ENCODE data around the gene POLDIP2. TPM values are rescaled to one million over a fixed set of nuclear protein-coding genes. Genes with fewer than 3 reads are reported as not detected.

Gene POLDIP2
- total RNA-seq, 1 donor from 2014 or later: 57.2 TPM

DNA sequence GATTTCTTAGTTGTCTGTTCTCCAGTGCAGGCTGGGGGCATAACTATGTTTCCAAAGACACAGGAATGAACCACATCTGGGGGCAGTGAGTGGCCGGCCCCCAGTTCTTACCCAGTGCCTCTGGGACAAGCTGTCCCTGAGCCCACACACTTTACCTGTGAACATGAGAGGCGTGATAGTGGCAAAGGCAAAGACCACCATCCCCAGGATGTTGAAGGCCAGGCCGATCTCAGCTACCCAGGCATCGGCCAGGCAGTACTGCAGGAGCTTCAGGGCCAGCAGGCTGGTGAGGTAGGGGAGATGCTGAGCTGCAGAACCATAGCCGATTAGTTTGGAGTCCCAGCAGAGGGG is 47.1 kb upstream of the POLDIP2 start:
- no peak for TF ChIP-seq CTCF (IDR thresholded peaks at IDR 0.05; ENCODE audit: unreplicated experiment)
- Mint-ChIP-seq H3K27me3 (ENCODE audit: unreplicated experiment) (peaks cover 9% of the 10 kb centered on the region), H3K36me3 (ENCODE audit: low read depth, unreplicated experiment) (peaks cover 3% of the 10 kb centered on the region), H3K9me3 (ENCODE audit: unreplicated experiment) (no peaks in the 10 kb centered on the region), H3K4me3 (ENCODE audit: unreplicated experiment) (no peak overlapping the region), H3K4me1 (ENCODE audit: unreplicated experiment) (peaks cover 43% of the 10 kb centered on the region), H3K27ac (ENCODE audit: unreplicated experiment) (peak overlapping the region; percentile 18)
- no peak for DNase-seq (ENCODE audit: low spot score)

DNA sequence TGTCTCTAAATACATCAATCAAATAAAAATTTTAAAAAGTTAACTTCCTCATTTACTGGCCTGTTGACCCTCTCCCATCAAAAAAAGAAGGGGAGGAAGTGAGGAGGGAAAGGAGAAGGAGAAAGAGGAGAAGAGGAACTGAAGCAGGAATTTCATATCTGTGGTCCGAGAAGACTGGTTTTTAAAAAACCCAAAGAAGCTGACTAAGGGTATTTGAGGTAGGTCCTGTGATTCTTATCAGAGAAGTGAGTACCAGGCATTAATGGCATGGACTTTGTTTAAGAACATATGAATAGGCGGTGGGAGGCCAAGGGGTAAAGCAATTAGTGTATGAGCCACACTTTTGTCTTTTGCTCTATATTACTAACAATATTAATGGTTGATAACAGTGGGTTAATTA is 46.7 kb upstream of the POLDIP2 start:
- Mint-ChIP-seq H3K4me1 (ENCODE audit: unreplicated experiment) (peaks cover 43% of the 10 kb centered on the region), H3K27me3 (ENCODE audit: unreplicated experiment) (peaks cover 9% of the 10 kb centered on the region), H3K27ac (ENCODE audit: unreplicated experiment) (peak overlapping the region; percentile 64), H3K36me3 (ENCODE audit: low read depth, unreplicated experiment) (peaks cover 3% of the 10 kb centered on the region), H3K4me3 (ENCODE audit: unreplicated experiment) (no peak overlapping the region), H3K9me3 (ENCODE audit: unreplicated experiment) (no peaks in the 10 kb centered on the region)
- TF ChIP-seq CTCF (IDR thresholded peaks at IDR 0.05; ENCODE audit: unreplicated experiment): no peak
- DNase-seq (ENCODE audit: low spot score): no peak

DNA sequence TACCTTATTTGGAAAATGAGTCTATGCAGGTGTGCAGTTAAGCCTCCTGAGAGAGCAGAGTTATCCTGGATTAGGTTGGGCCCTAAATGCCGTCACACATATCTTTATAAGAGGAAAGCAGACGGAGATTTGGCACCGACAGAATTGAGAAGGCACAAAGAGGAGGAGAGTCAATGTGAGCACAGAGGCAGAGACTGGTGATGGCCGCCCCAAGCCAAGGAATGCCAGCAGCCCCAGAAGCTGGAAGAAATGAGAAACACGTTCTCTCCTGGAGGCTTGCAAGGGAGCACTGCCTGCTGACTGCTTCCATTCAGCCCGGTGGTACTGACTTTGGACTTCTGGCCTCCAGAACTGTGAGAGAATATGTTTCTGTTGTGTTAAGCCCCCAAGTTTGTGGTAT is 45.5 kb upstream of the POLDIP2 start:
- TF ChIP-seq CTCF (IDR thresholded peaks at IDR 0.05; ENCODE audit: unreplicated experiment): no peak
- H3K4me1 Mint-ChIP-seq (ENCODE audit: unreplicated experiment): peaks cover 44% of the 10 kb centered on the region

GRCh38 chr17:28402224-28402630 is 44.9 kb upstream of the POLDIP2 start:
- H3K4me3 Mint-ChIP-seq (ENCODE audit: unreplicated experiment): no peak overlapping the region

More for the DNA sequence above, 45.5 kb upstream of the POLDIP2 start:
- no peak for DNase-seq (ENCODE audit: low spot score)
- Mint-ChIP-seq H3K9me3 (ENCODE audit: unreplicated experiment) (no peaks in the 10 kb centered on the region), H3K4me3 (ENCODE audit: unreplicated experiment) (peak overlapping the region; percentile 11), H3K27ac (ENCODE audit: unreplicated experiment) (no peak overlapping the region), H3K27me3 (ENCODE audit: unreplicated experiment) (peaks cover 16% of the 10 kb centered on the region), H3K36me3 (ENCODE audit: low read depth, unreplicated experiment) (peaks cover 12% of the 10 kb centered on the region)

DNA sequence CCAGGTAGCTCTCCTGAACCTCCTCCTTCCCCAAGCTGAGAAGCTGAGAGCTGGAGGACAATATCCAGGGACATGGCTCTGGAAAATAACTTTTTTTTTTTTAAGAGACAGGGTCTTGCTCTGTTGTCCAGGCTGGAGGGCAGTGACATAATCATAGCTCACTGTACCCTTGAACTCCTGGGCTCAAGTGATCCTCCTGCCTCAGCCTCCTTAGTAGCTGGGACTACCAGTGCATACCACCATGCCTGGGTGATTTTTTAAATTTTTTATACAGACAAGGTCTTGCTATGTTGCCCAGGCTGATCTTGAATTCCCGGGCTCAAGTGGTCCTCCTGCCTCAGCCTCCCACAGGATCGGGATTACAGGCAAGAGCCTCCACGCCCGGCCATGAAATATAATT is 42.5 kb upstream of the POLDIP2 start:
- DNase-seq (ENCODE audit: low spot score): no peak
- no peaks in the 10 kb centered on the region for H3K9me3 Mint-ChIP-seq (ENCODE audit: unreplicated experiment)
- H3K36me3 Mint-ChIP-seq (ENCODE audit: low read depth, unreplicated experiment): peaks cover 12% of the 10 kb centered on the region
- TF ChIP-seq CTCF (IDR thresholded peaks at IDR 0.05; ENCODE audit: unreplicated experiment): no peak
- H3K4me1 Mint-ChIP-seq (ENCODE audit: unreplicated experiment): peaks cover 52% of the 10 kb centered on the region
- no peak overlapping the region for H3K27ac Mint-ChIP-seq (ENCODE audit: unreplicated experiment)
- peaks cover 16% of the 10 kb centered on the region for H3K27me3 Mint-ChIP-seq (ENCODE audit: unreplicated experiment)
- H3K4me3 Mint-ChIP-seq (ENCODE audit: unreplicated experiment): no peak overlapping the region

More at GRCh38 chr17:28402224-28402630, 44.9 kb upstream of the POLDIP2 start:
- DNase-seq (ENCODE audit: low spot score): no peak
- H3K27ac Mint-ChIP-seq (ENCODE audit: unreplicated experiment): no peak overlapping the region
- peaks cover 16% of the 10 kb centered on the region for H3K27me3 Mint-ChIP-seq (ENCODE audit: unreplicated experiment)
- no peaks in the 10 kb centered on the region for H3K9me3 Mint-ChIP-seq (ENCODE audit: unreplicated experiment)
- H3K36me3 Mint-ChIP-seq (ENCODE audit: low read depth, unreplicated experiment): peaks cover 12% of the 10 kb centered on the region
- TF ChIP-seq CTCF (IDR thresholded peaks at IDR 0.05; ENCODE audit: unreplicated experiment): no peak
- H3K4me1 Mint-ChIP-seq (ENCODE audit: unreplicated experiment): peaks cover 43% of the 10 kb centered on the region

Measured in endothelial cell (in vitro differentiated cells).